ENCODE measurements around the gene FGD1.

FGD1 gene

GRCh38 chrX:54446084-54446483, 50.0 kb downstream of the FGD1 start:
- H3K4me1 ChIP-seq (ENCODE audit: control insufficient read depth, low read length): peaks cover 9% of the 10 kb centered on the region
- no peaks in the 10 kb centered on the region for H4K20me1 ChIP-seq (ENCODE audit: control insufficient read depth, insufficient read depth, low read depth, low read length)
- H3K4me2 ChIP-seq (ENCODE audit: low read length): no peak overlapping the region
- H3K27ac ChIP-seq (ENCODE audit: low read depth, low read length): no peak overlapping the region
- H3K4me3 ChIP-seq (ENCODE audit: low read length): no peak overlapping the region
- H3K27me3 ChIP-seq (ENCODE audit: control insufficient read depth, low read length): no peaks in the 10 kb centered on the region
- no peaks in the 10 kb centered on the region for H3K9me2 ChIP-seq (replicated peaks; ENCODE audit: control insufficient read depth, low read length)
- peaks cover 29% of the 10 kb centered on the region for H3K79me2 ChIP-seq (ENCODE audit: control insufficient read depth, low read length)
- H3K9me3 ChIP-seq (ENCODE audit: control insufficient read depth, insufficient read depth, low read length): no peaks in the 10 kb centered on the region
- H3F3A ChIP-seq (ENCODE audit: control insufficient read depth, insufficient read depth): no peaks in the 10 kb centered on the region
- peaks cover 3% of the 10 kb centered on the region for H3K36me3 ChIP-seq (ENCODE audit: control insufficient read depth, low read length)
- TF ChIP-seq EZH2phosphoT487 (IDR thresholded peaks at IDR 0.05; ENCODE audit: borderline replicate concordance, low read length): no peak
- TF ChIP-seq, protein P1, sequence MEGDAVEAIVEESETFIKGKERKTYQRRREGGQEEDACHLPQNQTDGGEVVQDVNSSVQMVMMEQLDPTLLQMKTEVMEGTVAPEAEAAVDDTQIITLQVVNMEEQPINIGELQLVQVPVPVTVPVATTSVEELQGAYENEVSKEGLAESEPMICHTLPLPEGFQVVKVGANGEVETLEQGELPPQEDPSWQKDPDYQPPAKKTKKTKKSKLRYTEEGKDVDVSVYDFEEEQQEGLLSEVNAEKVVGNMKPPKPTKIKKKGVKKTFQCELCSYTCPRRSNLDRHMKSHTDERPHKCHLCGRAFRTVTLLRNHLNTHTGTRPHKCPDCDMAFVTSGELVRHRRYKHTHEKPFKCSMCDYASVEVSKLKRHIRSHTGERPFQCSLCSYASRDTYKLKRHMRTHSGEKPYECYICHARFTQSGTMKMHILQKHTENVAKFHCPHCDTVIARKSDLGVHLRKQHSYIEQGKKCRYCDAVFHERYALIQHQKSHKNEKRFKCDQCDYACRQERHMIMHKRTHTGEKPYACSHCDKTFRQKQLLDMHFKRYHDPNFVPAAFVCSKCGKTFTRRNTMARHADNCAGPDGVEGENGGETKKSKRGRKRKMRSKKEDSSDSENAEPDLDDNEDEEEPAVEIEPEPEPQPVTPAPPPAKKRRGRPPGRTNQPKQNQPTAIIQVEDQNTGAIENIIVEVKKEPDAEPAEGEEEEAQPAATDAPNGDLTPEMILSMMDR (IDR thresholded peaks at IDR 0.05; ENCODE audit: low read depth, low read length, poor library complexity, severe bottlenecking): no peak

DNA sequence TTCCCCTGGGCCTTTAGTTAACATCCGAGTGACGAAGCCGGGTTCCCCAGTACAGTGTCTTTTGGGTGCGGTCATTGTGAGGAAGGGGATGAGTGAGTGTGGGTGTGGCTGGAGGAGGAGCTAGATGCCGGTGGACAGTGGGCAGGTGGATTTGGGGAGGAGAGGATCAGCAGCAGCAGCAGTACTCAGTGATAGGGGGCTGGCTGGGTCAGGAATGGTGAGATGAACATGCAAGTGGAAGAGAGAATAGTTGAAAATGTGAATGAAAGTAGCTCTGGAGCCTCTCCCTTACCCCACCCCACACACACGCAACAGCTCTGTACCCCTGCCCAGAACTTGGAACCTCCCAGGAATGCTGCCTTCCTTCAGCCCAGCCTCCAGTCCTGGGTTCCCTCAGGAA, 51.3 kb downstream of the FGD1 start:
- Histone ChIP-seq H3K9me3 (ENCODE audit: control insufficient read depth, insufficient read depth, low read length) (no peaks in the 10 kb centered on the region), H3K4me2 (ENCODE audit: low read length) (no peak overlapping the region), H3K4me3 (ENCODE audit: low read length) (no peak overlapping the region), H3K79me2 (ENCODE audit: control insufficient read depth, low read length) (peaks cover 42% of the 10 kb centered on the region), H4K20me1 (ENCODE audit: control insufficient read depth, insufficient read depth, low read depth, low read length) (no peaks in the 10 kb centered on the region), H3K36me3 (ENCODE audit: control insufficient read depth, low read length) (peaks cover 3% of the 10 kb centered on the region), H3K4me1 (ENCODE audit: control insufficient read depth, low read length) (peaks cover 10% of the 10 kb centered on the region), H3K27me3 (ENCODE audit: control insufficient read depth, low read length) (no peaks in the 10 kb centered on the region), H3K9me2 (replicated peaks; ENCODE audit: control insufficient read depth, low read length) (no peaks in the 10 kb centered on the region), H3F3A (ENCODE audit: control insufficient read depth, insufficient read depth) (no peaks in the 10 kb centered on the region), H3K27ac (ENCODE audit: low read depth, low read length) (no peak overlapping the region)
- TF ChIP-seq, protein P1 (IDR thresholded peaks at IDR 0.05; ENCODE audit: low read depth, low read length, poor library complexity, severe bottlenecking): no peak
- TF ChIP-seq EZH2phosphoT487 (IDR thresholded peaks at IDR 0.05; ENCODE audit: borderline replicate concordance, low read length): no peak

GRCh38 chrX:54442790-54443189, 53.2 kb downstream of the FGD1 start:
- Histone ChIP-seq H4K20me1 (ENCODE audit: control insufficient read depth, insufficient read depth, low read depth, low read length) (no peaks in the 10 kb centered on the region), H3K4me2 (ENCODE audit: low read length) (no peak overlapping the region)

More at GRCh38 chrX:54442790-54443189, 53.2 kb downstream of the FGD1 start:
- no peaks in the 10 kb centered on the region for H3K9me2 ChIP-seq (replicated peaks; ENCODE audit: control insufficient read depth, low read length)
- no peak overlapping the region for H3K4me3 ChIP-seq (ENCODE audit: low read length)
- H3K9me3 ChIP-seq (ENCODE audit: control insufficient read depth, insufficient read depth, low read length): no peaks in the 10 kb centered on the region
- peaks cover 3% of the 10 kb centered on the region for H3K36me3 ChIP-seq (ENCODE audit: control insufficient read depth, low read length)
- H3F3A ChIP-seq (ENCODE audit: control insufficient read depth, insufficient read depth): no peaks in the 10 kb centered on the region
- H3K27me3 ChIP-seq (ENCODE audit: control insufficient read depth, low read length): no peaks in the 10 kb centered on the region
- peaks cover 43% of the 10 kb centered on the region for H3K79me2 ChIP-seq (ENCODE audit: control insufficient read depth, low read length)
- peaks cover 13% of the 10 kb centered on the region for H3K4me1 ChIP-seq (ENCODE audit: control insufficient read depth, low read length)
- no peak overlapping the region for H3K27ac ChIP-seq (ENCODE audit: low read depth, low read length)
- TF ChIP-seq, protein P1 (IDR thresholded peaks at IDR 0.05; ENCODE audit: low read depth, low read length, poor library complexity, severe bottlenecking): no peak
- no peak for TF ChIP-seq EZH2phosphoT487 (IDR thresholded peaks at IDR 0.05; ENCODE audit: borderline replicate concordance, low read length)
